NCI-H1092 treated with DMSO at 0.1 percent for 48 hours (cell line): ENCODE measurements around the gene HPSE2.

ENCODE experiments used
- DNase-seq: peaks from one replicate; lab custom pipeline; 2025; lab: John Stamatoyannopoulos, UW

HPSE2 gene

DNA sequence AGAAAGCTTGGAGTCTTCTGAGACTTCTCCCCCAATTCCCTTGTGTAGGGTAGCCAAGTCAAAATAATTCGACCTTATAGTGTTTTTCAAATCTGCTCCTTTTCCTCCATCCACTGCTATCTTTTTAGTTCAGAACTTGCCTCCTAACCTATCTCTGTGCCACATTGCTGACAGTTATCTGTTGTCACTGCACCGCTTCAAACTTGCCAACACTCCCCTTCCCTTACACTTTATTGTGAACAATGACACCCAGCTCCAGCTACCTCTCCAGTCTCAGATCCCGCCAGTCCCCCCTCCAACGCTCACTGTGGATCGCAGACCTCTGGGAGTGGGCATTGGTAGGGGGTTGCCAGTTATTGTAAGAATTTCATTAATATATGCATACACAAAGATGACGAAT lies 772.6 kb downstream of the HPSE2 start:
- DNase-seq: no peak

DNA sequence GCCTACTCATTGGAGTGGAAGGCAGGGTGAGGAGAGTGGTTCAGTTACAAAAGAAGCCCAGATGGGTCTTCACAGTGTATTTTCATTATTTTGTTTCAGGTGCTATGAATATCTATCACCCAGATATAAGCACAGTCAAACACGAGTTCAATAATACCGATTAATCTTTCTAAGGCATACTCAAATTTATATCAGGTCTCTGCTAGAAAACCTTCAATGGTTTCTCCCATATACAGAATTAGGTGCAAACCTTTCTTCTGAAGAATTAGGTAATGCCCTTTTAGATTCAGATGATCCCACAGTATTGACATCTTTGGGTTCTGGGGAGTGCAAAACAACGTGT lies 774.2 kb downstream of the HPSE2 start:
- no peak for DNase-seq

DNA sequence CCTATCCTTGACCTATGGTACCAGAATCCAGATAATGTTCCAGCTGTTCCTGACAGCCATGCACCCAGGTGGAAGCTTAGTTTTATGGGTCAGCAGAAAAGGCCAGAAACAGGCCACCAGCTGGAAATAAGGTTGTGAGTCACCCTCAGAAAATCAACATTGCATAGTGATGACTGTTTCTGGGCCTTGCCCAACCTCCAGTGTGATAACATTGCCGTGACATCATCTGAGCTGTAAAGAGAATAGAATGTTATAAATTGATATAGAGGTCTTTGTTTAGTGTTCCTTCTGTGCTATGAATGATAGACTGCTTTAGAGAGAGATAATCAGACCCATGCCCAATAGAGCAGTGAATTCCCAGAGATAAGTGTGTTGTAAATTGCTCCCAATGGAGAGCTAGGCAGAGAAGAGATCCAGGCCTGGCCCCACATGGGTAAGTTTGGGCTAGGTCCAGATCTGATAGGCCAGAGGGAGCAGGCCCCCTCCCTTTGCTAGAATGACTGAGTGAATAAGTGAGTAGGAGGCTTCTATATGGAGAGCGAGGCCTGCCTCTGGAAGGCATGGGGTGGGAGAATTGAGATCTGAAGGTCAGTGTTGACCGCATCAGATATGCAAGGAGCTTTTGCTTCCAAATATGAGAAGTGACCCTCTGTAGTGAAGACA lies 774.7 kb downstream of the HPSE2 start:
- no peak for DNase-seq

- no peak for DNase-seq
These were observed 776.6 kb downstream of the HPSE2 start for GRCh38 chr10:98458809-98459784.

GRCh38 chr10:98457721-98458120 lies 777.9 kb downstream of the HPSE2 start:
- DNase-seq: no peak

GRCh38 chr10:98456686-98457482 lies 778.8 kb downstream of the HPSE2 start:
- DNase-seq: no peak

GRCh38 chr10:98456043-98456570 lies 779.5 kb downstream of the HPSE2 start:
- DNase-seq: no peak

DNA sequence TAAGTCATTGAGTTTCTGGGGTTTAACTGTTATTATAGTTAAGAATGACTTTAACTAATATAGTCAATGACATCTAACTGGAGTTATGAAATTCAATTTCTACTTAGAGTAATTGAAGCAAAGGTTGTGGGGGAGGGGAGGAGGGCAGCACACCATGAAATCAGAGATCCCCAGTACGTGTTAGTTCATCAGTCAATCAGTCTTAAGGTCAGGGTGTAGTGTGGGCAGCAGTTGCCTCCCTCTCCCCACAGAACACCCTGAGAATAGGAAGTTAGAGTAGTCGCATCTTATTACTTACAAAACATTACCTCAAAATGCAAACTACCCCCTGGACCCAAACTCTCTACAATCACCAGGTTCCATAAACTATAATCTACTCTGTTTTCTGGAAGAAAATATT lies 781.9 kb downstream of the HPSE2 start:
- DNase-seq: no peak

- no peak for DNase-seq
These were observed 785.0 kb downstream of the HPSE2 start for GRCh38 chr10:98450618-98451017.

DNA sequence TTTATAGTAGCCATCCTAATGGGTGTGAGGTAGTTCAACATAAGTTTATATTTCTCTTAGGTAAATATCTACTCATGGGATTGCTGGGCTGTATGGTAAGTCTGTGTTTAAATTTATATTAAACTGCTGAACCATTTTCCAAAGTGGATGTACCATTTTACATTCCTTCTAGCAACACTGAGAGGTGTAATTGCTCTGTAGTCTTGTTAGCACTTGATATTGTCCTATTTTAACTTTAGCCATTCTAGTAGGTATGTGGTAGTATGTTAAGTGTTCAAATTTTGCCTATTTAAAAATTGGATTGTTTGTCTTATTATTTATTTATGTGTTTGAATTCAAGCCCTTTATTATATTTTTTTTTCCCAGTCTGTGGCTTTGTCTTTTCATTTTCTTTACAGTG lies 786.4 kb downstream of the HPSE2 start:
- no peak for DNase-seq

DNA sequence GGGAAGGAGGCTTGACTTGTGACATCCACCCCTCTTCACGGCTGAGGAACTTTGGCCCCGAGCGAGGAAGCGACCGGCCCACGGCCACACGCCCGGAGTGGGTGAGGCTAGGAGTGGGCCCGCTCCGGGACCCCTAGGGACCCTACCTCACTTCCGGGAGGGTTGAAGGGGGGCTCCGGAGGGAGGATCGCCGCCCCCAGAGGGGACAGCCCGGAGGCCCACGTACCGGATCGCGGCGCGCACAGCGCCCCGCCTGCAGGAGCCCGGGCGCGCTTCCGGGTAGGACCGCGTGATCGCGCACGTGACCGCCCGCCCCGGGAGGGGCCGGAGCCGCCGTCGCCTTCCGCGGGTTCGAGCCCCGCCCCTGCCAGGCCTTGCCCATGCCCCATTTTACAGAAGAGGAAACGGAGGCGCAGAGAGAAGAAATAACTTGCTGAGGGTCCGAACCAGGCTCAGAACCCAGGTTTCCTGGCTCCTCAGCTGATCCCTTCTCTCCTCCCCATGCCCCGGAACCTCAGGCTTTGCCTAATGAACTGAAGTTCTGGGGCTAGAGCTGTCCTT lies 788.9 kb downstream of the HPSE2 start, which contains the start of gene HPS1:
TSS of gene HPS1 (minus strand) at position 275 of the 561 bp plus-strand sequence. CDS start 3,695 bp downstream, outside the sequence.
- peak; percentile 35 for DNase-seq

DNA sequence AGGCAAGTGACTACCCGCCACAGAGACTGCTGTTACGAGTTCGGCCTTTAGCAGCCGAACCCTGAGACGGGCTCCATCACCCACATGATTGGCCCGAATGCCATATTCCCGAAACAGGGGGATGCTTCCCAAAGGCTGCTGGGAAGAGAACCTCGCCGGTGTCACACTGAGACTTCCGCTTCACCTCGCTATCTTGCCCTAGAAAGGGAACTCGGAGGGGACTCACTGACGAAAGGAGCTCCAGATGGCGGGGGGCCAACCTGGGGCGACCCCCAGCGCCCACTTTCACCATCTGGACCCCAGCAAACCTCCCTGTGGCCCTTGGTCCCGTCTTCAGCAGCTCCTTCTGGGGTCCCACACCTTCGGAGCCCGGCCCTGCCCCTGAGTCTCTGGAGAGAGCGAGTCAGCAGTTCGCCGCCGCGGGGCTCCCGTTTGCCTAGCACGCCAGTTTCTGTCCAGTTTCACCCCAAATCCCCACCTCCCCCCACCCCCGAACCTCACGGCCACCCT lies 789.4 kb downstream of the HPSE2 start:
- no peak for DNase-seq

GRCh38 chr10:98445200-98445812 lies 790.3 kb downstream of the HPSE2 start:
- no peak for DNase-seq

DNA sequence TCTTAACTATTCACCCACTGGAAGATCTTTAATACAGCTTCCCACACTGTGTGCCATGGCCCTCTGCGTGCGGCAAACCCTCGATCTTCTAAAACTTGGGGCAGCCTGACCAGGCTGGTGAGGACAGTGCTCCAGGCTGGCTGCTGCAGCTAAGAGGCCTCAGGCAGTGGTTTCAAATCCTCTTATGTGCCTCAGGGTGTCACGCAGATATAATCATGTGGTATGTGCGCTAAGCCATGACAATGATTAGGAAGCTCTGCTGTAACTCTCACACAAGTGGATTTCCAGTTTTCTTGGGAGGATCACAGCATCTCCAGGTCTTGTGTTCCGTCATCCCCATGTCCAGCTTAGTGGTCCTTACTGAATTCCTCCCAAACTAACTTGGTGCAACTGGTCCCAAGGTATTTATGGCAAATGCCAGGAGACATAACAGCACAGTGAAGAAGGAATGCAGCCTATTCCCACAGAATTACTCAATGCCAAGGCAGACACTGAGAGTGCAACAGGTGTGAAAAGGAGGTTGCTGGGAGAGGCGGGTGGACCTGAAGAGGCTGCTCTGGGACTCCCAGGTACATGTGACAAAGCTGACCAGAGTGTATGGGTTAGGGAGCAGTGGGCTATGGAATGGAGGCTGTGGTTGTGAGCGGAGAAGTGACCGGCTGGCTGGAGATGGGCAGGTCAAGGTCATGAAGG lies 791.2 kb downstream of the HPSE2 start:
- DNase-seq: no peak

- DNase-seq: no peak
These were observed 796.9 kb downstream of the HPSE2 start for GRCh38 chr10:98438715-98439114.

- DNase-seq: no peak
These were observed 798.9 kb downstream of the HPSE2 start for GRCh38 chr10:98436704-98437103.

GRCh38 chr10:98435178-98435577 lies 800.5 kb downstream of the HPSE2 start:
- DNase-seq: no peak

GRCh38 chr10:98433881-98434732 lies 801.5 kb downstream of the HPSE2 start:
- no peak for DNase-seq

GRCh38 chr10:98433371-98433770 lies 802.3 kb downstream of the HPSE2 start:
- DNase-seq: no peak

DNA sequence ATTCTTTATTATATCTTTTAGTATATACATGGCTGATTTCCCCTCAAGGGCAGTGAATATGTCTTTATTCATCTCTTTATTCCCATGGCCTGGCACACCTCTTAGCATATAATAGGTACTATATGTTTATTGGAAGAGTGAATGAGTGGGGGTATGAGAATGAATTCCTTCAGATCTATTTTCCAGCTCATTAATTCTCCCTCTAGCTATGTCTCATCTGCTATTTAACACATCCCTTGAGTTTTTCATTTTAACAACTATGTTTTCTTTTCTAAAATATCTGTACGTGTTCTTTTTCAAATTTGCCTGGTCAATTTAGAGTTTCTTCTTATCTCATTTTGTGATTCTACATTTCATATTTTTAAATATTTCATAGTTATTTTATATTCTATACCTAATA lies 803.3 kb downstream of the HPSE2 start:
- no peak for DNase-seq
